OCI-LY7 (cell line): Measurements from ENCODE around the gene CHST8. TPM values are rescaled to one million over a fixed set of nuclear protein-coding genes. Genes with fewer than 3 reads are reported as not detected.

ENCODE experiments used
- BruUV-seq: library from RNA; stranded (reverse); fragments of 400-500 nt; replicated peaks from 2 replicates; lab custom pipeline; 2021; lab: Mats Ljungman, UMichigan
- CTCF ChIA-PET: fragments of 300-600 bp; sonication (Branson Sonifier 250); formaldehyde crosslinking; loops from one replicate; lab custom pipeline; 2022; ENCODE audit warnings: antibody characterized with exemption; ENCODE audit not compliant: unreplicated experiment; lab: Charles Lee
- POLR2A ChIA-PET: fragments of 300-600 bp; sonication (Branson Sonifier 250); formaldehyde crosslinking; loops from one replicate; lab custom pipeline; 2022; ENCODE audit warnings: antibody characterized with exemption; lab: Charles Lee
- DNase-seq: peaks from one replicate; pipeline ENCODE4 v3.0.0-alpha.2; 2015; ENCODE audit warnings: low spot score
- H2AFZ ChIP-seq: fragments of 200-600 bp; sonication (generic), shearing (Covaris generic); 2 replicates; pipeline ENCODE4 v1.6.1; 2014; ENCODE audit warnings: mild to moderate bottlenecking, antibody characterized with exemption, low read length, moderate library complexity
- H3K27ac ChIP-seq: fragments of 200-600 bp; sonication (generic); 2 replicates; pipeline ENCODE4 v1.5.1; 2014; ENCODE audit warnings: mixed run types, low read depth, mild to moderate bottlenecking, moderate library complexity, low read length, inconsistent platforms; ENCODE audit not compliant: poor library complexity, severe bottlenecking
- H3K36me3 ChIP-seq: fragments of 200-600 bp; sonication (generic); 2 replicates; pipeline ENCODE4 v1.6.1; 2014; ENCODE audit warnings: mild to moderate bottlenecking, antibody characterized with exemption, low read length, moderate library complexity, mixed read lengths; ENCODE audit not compliant: insufficient read depth
- H3K4me1 ChIP-seq: fragments of 200-600 bp; sonication (generic); 2 replicates; pipeline ENCODE4 v1.5.1; 2014; ENCODE audit warnings: mild to moderate bottlenecking, low read length; ENCODE audit not compliant: insufficient read depth, poor library complexity, severe bottlenecking
- H3K4me2 ChIP-seq: fragments of 200-600 bp; sonication (generic); 2 replicates; pipeline ENCODE4 v1.6.1; 2014; ENCODE audit warnings: mild to moderate bottlenecking, low read length
- H3K4me3 ChIP-seq: fragments of 200-600 bp; sonication (generic); 2 replicates; pipeline ENCODE4 v1.5.1; 2014; ENCODE audit warnings: mild to moderate bottlenecking, low read depth, low read length; ENCODE audit not compliant: poor library complexity, severe bottlenecking
- H3K79me2 ChIP-seq: fragments of 200-600 bp; sonication (generic); 2 replicates; pipeline ENCODE4 v1.6.1; 2016; ENCODE audit warnings: low read depth, mild to moderate bottlenecking, low read length, moderate library complexity, mixed read lengths; ENCODE audit not compliant: insufficient read depth
- H3K9me2 ChIP-seq: fragments of 200-600 bp; sonication (generic); 2 replicates; pipeline ENCODE4 v1.6.1; 2016; ENCODE audit warnings: mild to moderate bottlenecking, low read length, mixed read lengths; ENCODE audit not compliant: insufficient read depth
- H3K9me3 ChIP-seq: fragments of 200-600 bp; sonication (generic); 2 replicates; pipeline ENCODE4 v1.6.1; 2014; ENCODE audit warnings: mild to moderate bottlenecking, mixed run types, low read length, mixed read lengths
- H4K20me1 ChIP-seq: fragments of 200-600 bp; sonication (generic); 2 replicates; pipeline ENCODE4 v1.6.1; 2014; ENCODE audit warnings: mild to moderate bottlenecking, antibody characterized with exemption, low read length, moderate library complexity, mixed read lengths; ENCODE audit not compliant: insufficient read depth
- EZH2phosphoT487 ChIP-seq: fragments of 200-600 bp; sonication (generic); IDR thresholded peaks from 2 replicates; pipeline ENCODE4 v1.6.1; 2018; ENCODE audit warnings: low read depth, borderline replicate concordance, mild to moderate bottlenecking, mixed run types, antibody characterized with exemption, low read length, moderate library complexity, mixed read lengths
- intact Hi-C: fragments of 100-400 bp; cut with micrococcal nuclease; formaldehyde crosslinking; loops from one replicate; pipeline ENCODE4 v1.10.0; 2022; ENCODE audit not compliant: unreplicated experiment
- total RNA-seq, 2 experiments: library from RNA; depleted of rRNA in 1 of 2; stranded (reverse); fragments of >200 nt in 1 of 2; shearing (Covaris generic) in 1 of 2; gene quantifications; 2 replicates each; pipeline ENCODE4 v1.2.3, GENCODE V29; 2014 to 2022
- TF ChIP-seq, protein P1 (sequence below): fragments of 200-600 bp; sonication (generic); conservative IDR thresholded peaks from 2 replicates; pipeline ENCODE4 v1.5.1; 2014; ENCODE audit warnings: mild to moderate bottlenecking, antibody characterized with exemption, low read length, moderate library complexity, mixed read lengths

The CHST8 gene
- total RNA-seq, 2 experiments from 2014 or later: not detected

DNA sequence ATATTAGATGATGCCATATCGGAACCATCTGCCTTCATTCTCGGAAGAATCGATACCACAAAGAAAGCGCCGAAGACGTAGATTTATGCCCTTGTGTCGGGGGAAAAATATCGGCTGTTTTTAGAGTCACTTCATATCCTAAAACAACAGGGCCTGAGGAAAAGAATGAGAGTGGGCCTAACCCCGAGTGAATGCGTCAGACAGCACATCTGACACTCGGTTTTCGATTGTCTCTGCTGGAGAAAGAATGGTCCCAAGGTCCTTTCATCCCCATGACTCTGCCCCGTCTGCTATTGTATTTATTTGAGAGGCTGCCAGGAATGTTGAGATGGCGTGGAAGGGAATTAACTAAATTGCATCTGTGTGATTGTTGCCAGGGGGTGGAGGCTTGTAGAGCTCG is 46.1 kb downstream of the CHST8 start:
- no TSS peak for BruUV-seq
- DNase-seq: no peak
- H3K36me3 ChIP-seq: no peaks in the 10 kb centered on the region
- no peak overlapping the region for H2AFZ ChIP-seq
- no peaks in the 10 kb centered on the region for H3K4me1 ChIP-seq
- H3K4me3 ChIP-seq: no peak overlapping the region
- H3K4me2 ChIP-seq: no peak overlapping the region
- H3K9me2 ChIP-seq: no peaks in the 10 kb centered on the region
- H3K79me2 ChIP-seq: no peaks in the 10 kb centered on the region
- H3K9me3 ChIP-seq: no peaks in the 10 kb centered on the region
- no peaks in the 10 kb centered on the region for H4K20me1 ChIP-seq
- TF ChIP-seq, protein P1, sequence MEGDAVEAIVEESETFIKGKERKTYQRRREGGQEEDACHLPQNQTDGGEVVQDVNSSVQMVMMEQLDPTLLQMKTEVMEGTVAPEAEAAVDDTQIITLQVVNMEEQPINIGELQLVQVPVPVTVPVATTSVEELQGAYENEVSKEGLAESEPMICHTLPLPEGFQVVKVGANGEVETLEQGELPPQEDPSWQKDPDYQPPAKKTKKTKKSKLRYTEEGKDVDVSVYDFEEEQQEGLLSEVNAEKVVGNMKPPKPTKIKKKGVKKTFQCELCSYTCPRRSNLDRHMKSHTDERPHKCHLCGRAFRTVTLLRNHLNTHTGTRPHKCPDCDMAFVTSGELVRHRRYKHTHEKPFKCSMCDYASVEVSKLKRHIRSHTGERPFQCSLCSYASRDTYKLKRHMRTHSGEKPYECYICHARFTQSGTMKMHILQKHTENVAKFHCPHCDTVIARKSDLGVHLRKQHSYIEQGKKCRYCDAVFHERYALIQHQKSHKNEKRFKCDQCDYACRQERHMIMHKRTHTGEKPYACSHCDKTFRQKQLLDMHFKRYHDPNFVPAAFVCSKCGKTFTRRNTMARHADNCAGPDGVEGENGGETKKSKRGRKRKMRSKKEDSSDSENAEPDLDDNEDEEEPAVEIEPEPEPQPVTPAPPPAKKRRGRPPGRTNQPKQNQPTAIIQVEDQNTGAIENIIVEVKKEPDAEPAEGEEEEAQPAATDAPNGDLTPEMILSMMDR: no peak
- no peak for TF ChIP-seq EZH2phosphoT487
- CTCF ChIA-PET: no interaction called here
- POLR2A ChIA-PET: no interaction called here
- intact Hi-C loops: no loop called here
- no peak overlapping the region for H3K27ac ChIP-seq

DNA sequence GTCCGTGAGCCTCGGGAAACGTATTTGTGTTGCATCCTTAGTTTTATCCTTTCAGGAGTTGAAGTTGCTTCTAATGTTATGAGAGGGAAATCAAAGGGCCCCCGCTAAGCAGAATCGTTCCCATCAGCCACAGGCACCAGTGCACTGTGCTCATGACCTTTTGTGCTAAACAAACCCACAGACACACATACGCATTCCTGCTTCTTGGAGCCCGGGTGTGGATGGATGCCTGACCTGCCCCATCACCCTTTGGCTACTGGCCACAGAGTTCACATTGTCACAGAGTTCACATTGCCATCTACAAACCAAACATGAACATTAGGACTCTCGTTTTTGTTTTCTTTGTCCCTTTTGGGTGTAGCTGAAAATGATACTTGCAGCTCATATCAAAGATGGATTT is 47.2 kb downstream of the CHST8 start:
- no peak overlapping the region for H3K4me3 ChIP-seq
- BruUV-seq: no TSS peak
- no peaks in the 10 kb centered on the region for H3K4me1 ChIP-seq
- H3K36me3 ChIP-seq: no peaks in the 10 kb centered on the region
- no peaks in the 10 kb centered on the region for H4K20me1 ChIP-seq
- intact Hi-C loops: no loop called here
- no peaks in the 10 kb centered on the region for H3K9me3 ChIP-seq
- H3K9me2 ChIP-seq: no peaks in the 10 kb centered on the region
- no peak for TF ChIP-seq EZH2phosphoT487
- TF ChIP-seq, protein P1: no peak
- no peaks in the 10 kb centered on the region for H3K79me2 ChIP-seq
- ChIA-PET CTCF (no interaction called here), POLR2A (no interaction called here)
- no peak overlapping the region for H3K27ac ChIP-seq
- H2AFZ ChIP-seq: no peak overlapping the region
- DNase-seq: no peak
- no peak overlapping the region for H3K4me2 ChIP-seq

DNA sequence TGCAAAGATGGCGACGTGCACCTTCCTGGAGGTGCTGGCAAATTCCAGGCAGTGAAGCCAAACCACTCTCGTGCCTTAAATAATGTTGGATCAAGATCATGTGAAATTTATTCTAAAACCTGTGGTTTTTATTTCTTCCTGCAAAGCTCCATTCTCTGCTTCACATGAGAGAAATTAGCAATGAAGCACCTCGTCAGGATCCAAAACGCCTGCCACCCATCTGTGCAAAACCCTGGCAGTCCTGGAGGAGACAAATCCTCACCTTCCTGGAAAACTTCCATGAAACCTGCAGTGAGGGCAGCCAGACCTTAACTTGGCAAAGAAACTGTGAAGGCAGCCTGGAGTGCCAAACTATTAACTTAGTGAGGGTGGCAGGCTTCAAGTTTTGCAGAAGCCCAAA is 47.6 kb downstream of the CHST8 start:
- intact Hi-C loops: no loop called here
- H3K79me2 ChIP-seq: no peaks in the 10 kb centered on the region
- no peak overlapping the region for H2AFZ ChIP-seq
- CTCF ChIA-PET: no interaction called here
- H3K36me3 ChIP-seq: no peaks in the 10 kb centered on the region
- no peaks in the 10 kb centered on the region for H3K9me3 ChIP-seq
- POLR2A ChIA-PET: no interaction called here
- no TSS peak for BruUV-seq
- H3K4me2 ChIP-seq: no peak overlapping the region
- H3K27ac ChIP-seq: no peak overlapping the region
- no peaks in the 10 kb centered on the region for H3K4me1 ChIP-seq
- H3K4me3 ChIP-seq: no peak overlapping the region
- no peaks in the 10 kb centered on the region for H3K9me2 ChIP-seq
- TF ChIP-seq, protein P1: no peak
- TF ChIP-seq EZH2phosphoT487: no peak
- DNase-seq: no peak
- H4K20me1 ChIP-seq: no peaks in the 10 kb centered on the region
